ENCODE measurements around the gene KYNU.

KYNU gene

DNA sequence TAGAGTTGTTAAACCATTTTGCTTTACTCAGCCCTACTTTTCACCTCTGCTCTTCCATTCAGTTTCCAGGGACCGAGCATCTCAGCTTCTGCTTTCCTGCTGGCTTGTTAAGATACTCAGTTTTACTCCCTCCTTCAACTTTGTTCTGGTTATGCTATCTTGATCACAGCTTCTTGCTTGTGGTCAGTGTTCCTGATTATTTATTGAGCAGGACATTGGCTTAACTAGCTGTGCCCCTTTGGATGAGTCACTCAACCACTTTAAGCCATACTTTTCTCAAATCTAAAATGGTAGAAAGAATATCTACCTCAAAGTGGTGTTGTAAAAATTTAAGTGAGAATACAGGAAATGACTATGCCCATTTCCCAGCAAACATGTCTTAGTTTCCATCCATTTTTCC is 124.0 kb downstream of the KYNU start:
- H3F3A ChIP-seq (ENCODE audit: control insufficient read depth, insufficient read depth), result no peaks in the 10 kb centered on the region
- no peaks in the 10 kb centered on the region for H3K9me3 ChIP-seq (ENCODE audit: control insufficient read depth, insufficient read depth, low read length)
- no peaks in the 10 kb centered on the region for H4K20me1 ChIP-seq (ENCODE audit: control insufficient read depth, insufficient read depth, low read depth, low read length)
- no peaks in the 10 kb centered on the region for H3K79me2 ChIP-seq (ENCODE audit: control insufficient read depth, low read length)
- H3K27ac ChIP-seq (ENCODE audit: low read depth, low read length), result no peak overlapping the region
- no peaks in the 10 kb centered on the region for H3K4me1 ChIP-seq (ENCODE audit: control insufficient read depth, low read length)
- H3K27me3 ChIP-seq (ENCODE audit: control insufficient read depth, low read length), result no peaks in the 10 kb centered on the region
- no peak overlapping the region for H3K4me2 ChIP-seq (ENCODE audit: low read length)
- no peaks in the 10 kb centered on the region for H3K9me2 ChIP-seq (replicated peaks; ENCODE audit: control insufficient read depth, low read length)
- no peaks in the 10 kb centered on the region for H3K36me3 ChIP-seq (ENCODE audit: control insufficient read depth, low read length)
- TF ChIP-seq, protein P1, sequence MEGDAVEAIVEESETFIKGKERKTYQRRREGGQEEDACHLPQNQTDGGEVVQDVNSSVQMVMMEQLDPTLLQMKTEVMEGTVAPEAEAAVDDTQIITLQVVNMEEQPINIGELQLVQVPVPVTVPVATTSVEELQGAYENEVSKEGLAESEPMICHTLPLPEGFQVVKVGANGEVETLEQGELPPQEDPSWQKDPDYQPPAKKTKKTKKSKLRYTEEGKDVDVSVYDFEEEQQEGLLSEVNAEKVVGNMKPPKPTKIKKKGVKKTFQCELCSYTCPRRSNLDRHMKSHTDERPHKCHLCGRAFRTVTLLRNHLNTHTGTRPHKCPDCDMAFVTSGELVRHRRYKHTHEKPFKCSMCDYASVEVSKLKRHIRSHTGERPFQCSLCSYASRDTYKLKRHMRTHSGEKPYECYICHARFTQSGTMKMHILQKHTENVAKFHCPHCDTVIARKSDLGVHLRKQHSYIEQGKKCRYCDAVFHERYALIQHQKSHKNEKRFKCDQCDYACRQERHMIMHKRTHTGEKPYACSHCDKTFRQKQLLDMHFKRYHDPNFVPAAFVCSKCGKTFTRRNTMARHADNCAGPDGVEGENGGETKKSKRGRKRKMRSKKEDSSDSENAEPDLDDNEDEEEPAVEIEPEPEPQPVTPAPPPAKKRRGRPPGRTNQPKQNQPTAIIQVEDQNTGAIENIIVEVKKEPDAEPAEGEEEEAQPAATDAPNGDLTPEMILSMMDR (IDR thresholded peaks at IDR 0.05; ENCODE audit: low read depth, low read length, poor library complexity, severe bottlenecking), result no peak
- no peak for TF ChIP-seq EZH2phosphoT487 (IDR thresholded peaks at IDR 0.05; ENCODE audit: borderline replicate concordance, low read length)
- no peak overlapping the region for H3K4me3 ChIP-seq (ENCODE audit: low read length)

DNA sequence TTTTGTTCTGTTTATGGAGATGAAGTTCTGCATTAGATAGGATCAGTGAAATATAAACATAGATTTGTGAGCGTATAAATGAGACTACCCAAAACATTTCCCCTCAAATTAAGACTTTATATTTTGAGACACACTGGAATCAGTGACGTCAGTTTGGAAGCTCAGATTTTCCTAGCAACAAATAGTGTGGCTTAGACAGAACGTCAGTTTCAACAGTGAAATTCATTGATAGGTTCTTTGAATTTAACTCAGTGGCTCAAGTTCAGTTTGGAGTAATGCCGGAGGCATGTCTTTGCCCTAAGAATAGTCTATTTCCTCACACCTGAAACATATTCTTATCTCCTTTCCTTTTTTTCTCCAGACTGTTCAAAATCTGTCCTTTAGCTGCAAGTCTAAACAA is 138.2 kb downstream of the KYNU start:
- Histone ChIP-seq H3K79me2 (ENCODE audit: control insufficient read depth, low read length) (no peaks in the 10 kb centered on the region), H4K20me1 (ENCODE audit: control insufficient read depth, insufficient read depth, low read depth, low read length) (no peaks in the 10 kb centered on the region), H3K9me2 (replicated peaks; ENCODE audit: control insufficient read depth, low read length) (no peaks in the 10 kb centered on the region), H3K9me3 (ENCODE audit: control insufficient read depth, insufficient read depth, low read length) (no peaks in the 10 kb centered on the region), H3K4me1 (ENCODE audit: control insufficient read depth, low read length) (no peaks in the 10 kb centered on the region), H3K36me3 (ENCODE audit: control insufficient read depth, low read length) (no peaks in the 10 kb centered on the region), H3K27ac (ENCODE audit: low read depth, low read length) (no peak overlapping the region), H3K4me3 (ENCODE audit: low read length) (no peak overlapping the region), H3K27me3 (ENCODE audit: control insufficient read depth, low read length) (no peaks in the 10 kb centered on the region), H3K4me2 (ENCODE audit: low read length) (no peak overlapping the region), H3F3A (ENCODE audit: control insufficient read depth, insufficient read depth) (no peaks in the 10 kb centered on the region)
- TF ChIP-seq, protein P1 (IDR thresholded peaks at IDR 0.05; ENCODE audit: low read depth, low read length, poor library complexity, severe bottlenecking), result no peak
- no peak for TF ChIP-seq EZH2phosphoT487 (IDR thresholded peaks at IDR 0.05; ENCODE audit: borderline replicate concordance, low read length)

DNA sequence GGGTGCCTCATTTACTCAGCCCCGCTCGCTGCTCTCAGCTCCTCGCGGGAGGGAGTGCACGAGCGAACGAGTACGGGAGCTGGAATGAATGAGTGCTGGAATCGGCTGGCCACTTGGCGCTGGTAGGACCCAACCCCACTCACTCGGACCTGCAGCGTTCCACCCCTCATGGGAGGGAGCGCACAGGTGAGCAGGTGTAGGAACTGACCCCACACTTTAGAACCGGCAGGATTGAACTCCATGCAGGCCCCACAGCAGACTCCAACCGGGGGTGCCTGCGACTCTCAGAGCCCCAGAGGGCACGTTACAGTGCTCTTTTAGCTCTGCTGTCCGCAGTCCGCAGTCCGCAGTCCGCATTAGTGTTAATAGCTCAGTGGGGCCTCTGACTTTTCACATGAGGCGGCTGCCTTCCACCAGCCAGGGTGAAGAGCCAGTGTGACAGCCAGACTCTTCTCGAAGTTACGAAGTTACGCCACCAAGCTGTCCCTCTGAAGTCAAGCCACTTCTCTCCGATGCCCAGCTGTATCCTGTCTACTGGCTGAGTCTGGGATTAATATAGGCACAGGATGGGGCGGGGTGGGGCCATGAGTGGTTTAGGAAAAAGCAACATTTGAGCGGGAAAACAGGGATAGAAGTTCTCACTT is 149.1 kb downstream of the KYNU start:
- Histone ChIP-seq H3K36me3 (ENCODE audit: control insufficient read depth, low read length) (no peaks in the 10 kb centered on the region), H3K79me2 (ENCODE audit: control insufficient read depth, low read length) (no peaks in the 10 kb centered on the region), H3K4me3 (ENCODE audit: low read length) (no peak overlapping the region), H3K9me2 (replicated peaks; ENCODE audit: control insufficient read depth, low read length) (no peaks in the 10 kb centered on the region), H3K4me2 (ENCODE audit: low read length) (no peak overlapping the region), H3K27me3 (ENCODE audit: control insufficient read depth, low read length) (no peaks in the 10 kb centered on the region), H3K9me3 (ENCODE audit: control insufficient read depth, insufficient read depth, low read length) (no peaks in the 10 kb centered on the region), H3F3A (ENCODE audit: control insufficient read depth, insufficient read depth) (no peaks in the 10 kb centered on the region), H4K20me1 (ENCODE audit: control insufficient read depth, insufficient read depth, low read depth, low read length) (no peaks in the 10 kb centered on the region), H3K27ac (ENCODE audit: low read depth, low read length) (no peak overlapping the region), H3K4me1 (ENCODE audit: control insufficient read depth, low read length) (no peaks in the 10 kb centered on the region)
- TF ChIP-seq EZH2phosphoT487 (IDR thresholded peaks at IDR 0.05; ENCODE audit: borderline replicate concordance, low read length), result no peak
- TF ChIP-seq, protein P1 (IDR thresholded peaks at IDR 0.05; ENCODE audit: low read depth, low read length, poor library complexity, severe bottlenecking), result no peak
